Esophagus (tissue), 2 donors: ENCODE data around the gene CADM2. TPM values are rescaled to one million over a fixed set of nuclear protein-coding genes. Genes with fewer than 3 reads are reported as not detected.
"Not testable (repeated sequence)": the region's sequence is repeated elsewhere in the genome, so short reads cannot be mapped to it uniquely, and the experiment has no call there.

Experiments
- H3K27ac ChIP-seq, 2 donors: one replicate each; pipeline ENCODE4 v1.5.1; 2013; ENCODE audit warnings: low read depth in 2 of 2, mild to moderate bottlenecking in 2 of 2, inconsistent platforms in 1 of 2, low read length in 1 of 2, moderate library complexity in 1 of 2
- H3K27me3 ChIP-seq, 2 donors: one replicate each; pipeline ENCODE4 v1.6.1; 2013; ENCODE audit warnings: low read length in 2 of 2, control low read depth in 1 of 2, mild to moderate bottlenecking in 1 of 2; ENCODE audit not compliant: insufficient read depth in 2 of 2, control insufficient read depth in 1 of 2
- H3K36me3 ChIP-seq, 2 donors: one replicate each; pipeline ENCODE4 v1.6.1; 2013; ENCODE audit warnings: low read length in 1 of 2; ENCODE audit not compliant: control insufficient read depth in 2 of 2, insufficient read depth in 2 of 2
- H3K4me1 ChIP-seq, 2 donors: one replicate each; pipeline ENCODE4 v1.6.1; 2013; ENCODE audit warnings: low read length in 1 of 2; ENCODE audit not compliant: control insufficient read depth in 2 of 2, insufficient read depth in 2 of 2
- H3K4me3 ChIP-seq, 2 donors: one replicate each; pipeline ENCODE4 v1.5.1; 2013; ENCODE audit warnings: low read length in 2 of 2, mild to moderate bottlenecking in 2 of 2, low read depth in 1 of 2, moderate library complexity in 1 of 2
- H3K9me3 ChIP-seq, 2 donors: one replicate each; pipeline ENCODE4 v1.6.1; 2013; ENCODE audit warnings: mild to moderate bottlenecking in 2 of 2, low read depth in 1 of 2, low read length in 1 of 2, moderate library complexity in 1 of 2; ENCODE audit not compliant: control insufficient read depth in 2 of 2, insufficient read depth in 1 of 2
- WGBS, 2 donors: extraction: QIAGEN DNeasy Blood & Tissue Kit; methylation state at CpG; one replicate each; pipeline ENCODE4 v1.1.7; 2013; 5-methylcytosine and 5-hydroxymethylcytosine counted together
- polyA plus RNA-seq, 2 donors: library from polyadenylated mRNA; stranded (reverse); fragments of 200-250 nt; gene quantifications; one replicate each; pipeline ENCODE4 v1.2.3, GENCODE V29; 2013
- donor health status: healthy with polysubstance abuse.
- donor health status: Bipolar disorder and iron deficiency.

Gene CADM2
- polyA plus RNA-seq, 2 donors: 0.12 to 0.25 TPM

- Histone ChIP-seq H3K27me3 (no peaks in the 10 kb centered on the region), H3K4me3 (no peak overlapping the region), H3K27ac (no peak overlapping the region), H3K4me1 (no peaks in the 10 kb centered on the region), H3K36me3 (no peaks in the 10 kb centered on the region), H3K9me3 (no peaks in the 10 kb centered on the region)
- WGBS, 2 donors: 79 to 80% methylated on average over 5 of the region's 5 CpGs
Measured at GRCh38 chr3:85495602-85496001, 536.8 kb downstream of the CADM2 start.

GRCh38 chr3:85498177-85498576, 539.4 kb downstream of the CADM2 start:
- Histone ChIP-seq H3K4me1 (no peaks in the 10 kb centered on the region), H3K4me3 (no peak overlapping the region), H3K9me3 (no peaks in the 10 kb centered on the region), H3K27ac (no peak overlapping the region), H3K36me3 (no peaks in the 10 kb centered on the region), H3K27me3 (no peaks in the 10 kb centered on the region)
- WGBS, 2 donors: 87 to 93% methylated on average over 4 of the region's 4 CpGs

- Histone ChIP-seq H3K27me3 (no peaks in the 10 kb centered on the region), H3K4me3 (no peak overlapping the region), H3K9me3 (no peaks in the 10 kb centered on the region), H3K36me3 (no peaks in the 10 kb centered on the region), H3K27ac (no peak overlapping the region), H3K4me1 (no peaks in the 10 kb centered on the region)
- 38 to 40% methylated on average over 2 of the region's 2 CpGs for WGBS, 2 donors
Measured at GRCh38 chr3:85502148-85502875, 543.5 kb downstream of the CADM2 start.

- not testable (repeated sequence) for H3K4me3 ChIP-seq, H3K9me3 ChIP-seq, H3K27ac ChIP-seq, H3K4me1 ChIP-seq, H3K36me3 ChIP-seq, H3K27me3 ChIP-seq
- WGBS, 2 donors: 86 to 91% methylated on average over 27 to 32 of the region's 33 CpGs
Measured at GRCh38 chr3:85504129-85504784, 545.5 kb downstream of the CADM2 start.

GRCh38 chr3:85504785-85505511, 546.2 kb downstream of the CADM2 start:
- not testable (repeated sequence) for H3K4me1 ChIP-seq, H3K27me3 ChIP-seq, H3K9me3 ChIP-seq, H3K27ac ChIP-seq, H3K4me3 ChIP-seq, H3K36me3 ChIP-seq
- 87 to 88% methylated on average over 36 to 41 of the region's 41 CpGs for WGBS, 2 donors

GRCh38 chr3:85507052-85507451, 548.3 kb downstream of the CADM2 start:
- not testable (repeated sequence) for H3K4me1 ChIP-seq, H3K9me3 ChIP-seq, H3K4me3 ChIP-seq, H3K27me3 ChIP-seq, H3K27ac ChIP-seq, H3K36me3 ChIP-seq
- 81 to 88% methylated on average over 5 of the region's 5 CpGs for WGBS, 2 donors

- no peaks in the 10 kb centered on the region for H3K4me1 ChIP-seq
- H3K27ac ChIP-seq: no peak overlapping the region
- H3K4me3 ChIP-seq: no peak overlapping the region
- H3K9me3 ChIP-seq: no peaks in the 10 kb centered on the region
- H3K36me3 ChIP-seq: no peaks in the 10 kb centered on the region
- WGBS, 2 donors: 41 to 54% methylated on average over 2 of the region's 2 CpGs
- H3K27me3 ChIP-seq: no peaks in the 10 kb centered on the region
Measured at GRCh38 chr3:85508659-85509058, 549.9 kb downstream of the CADM2 start.

- no peaks in the 10 kb centered on the region for H3K36me3 ChIP-seq
- H3K4me3 ChIP-seq: no peak overlapping the region
- H3K4me1 ChIP-seq: no peaks in the 10 kb centered on the region
- no peak overlapping the region for H3K27ac ChIP-seq
- no peaks in the 10 kb centered on the region for H3K9me3 ChIP-seq
- H3K27me3 ChIP-seq: no peaks in the 10 kb centered on the region
Measured at GRCh38 chr3:85516146-85516545, 557.4 kb downstream of the CADM2 start.

GRCh38 chr3:85524104-85524503, 565.3 kb downstream of the CADM2 start:
- no peak overlapping the region for H3K27ac ChIP-seq

More at GRCh38 chr3:85524104-85524503, 565.3 kb downstream of the CADM2 start:
- H3K4me1 ChIP-seq: no peaks in the 10 kb centered on the region
- no peaks in the 10 kb centered on the region for H3K9me3 ChIP-seq
- no peak overlapping the region for H3K4me3 ChIP-seq
- 84 to 88% methylated on average over 1 of the region's 1 CpG for WGBS, 2 donors
- no peaks in the 10 kb centered on the region for H3K27me3 ChIP-seq
- H3K36me3 ChIP-seq: no peaks in the 10 kb centered on the region
